MCF 10A (cell line): ENCODE measurements around the gene ARHGEF7. TPM values are rescaled to one million over a fixed set of nuclear protein-coding genes. Genes with fewer than 3 reads are reported as not detected.

ENCODE experiments used
- BruUV-seq: library from RNA; stranded (reverse); fragments of 400-500 nt; replicated peaks from 2 replicates; lab custom pipeline; 2021; lab: Mats Ljungman, UMichigan
- CTCF ChIA-PET: fragments of 300-600 bp; sonication (Branson Sonifier 250); formaldehyde crosslinking; extraction: SDS; loops from one replicate; lab custom pipeline; 2021; ENCODE audit warnings: antibody characterized with exemption, inconsistent platforms; lab: Yijun Ruan, JAX
- POLR2A ChIA-PET: fragments of 300-600, 350-650 bp; sonication (Branson Sonifier 250); formaldehyde crosslinking; extraction: SDS; loops from one replicate; lab custom pipeline; 2020; ENCODE audit warnings: antibody characterized with exemption, inconsistent platforms; lab: Yijun Ruan, JAX
- DNase-seq: peaks from one replicate; pipeline ENCODE4 v3.0.0-alpha.2; 2018; ENCODE audit not compliant: unreplicated experiment
- H3K27ac Mint-ChIP-seq: one replicate; pipeline ENCODE4 v1.8.0; 2022; ENCODE audit warnings: mild to moderate bottlenecking, low read depth, mixed read lengths; ENCODE audit not compliant: unreplicated experiment
- H3K27me3 Mint-ChIP-seq: one replicate; pipeline ENCODE4 v1.8.0; 2022; ENCODE audit warnings: mixed read lengths; ENCODE audit not compliant: insufficient read depth, unreplicated experiment
- H3K36me3 Mint-ChIP-seq: one replicate; pipeline ENCODE4 v1.8.0; 2022; ENCODE audit warnings: mild to moderate bottlenecking, moderate library complexity, mixed read lengths; ENCODE audit not compliant: insufficient read depth, unreplicated experiment
- H3K4me1 Mint-ChIP-seq: one replicate; pipeline ENCODE4 v1.8.0; 2022; ENCODE audit warnings: mixed read lengths; ENCODE audit not compliant: insufficient read depth, unreplicated experiment
- H3K4me3 Mint-ChIP-seq: one replicate; pipeline ENCODE4 v1.8.0; 2022; ENCODE audit warnings: mild to moderate bottlenecking, moderate library complexity, mixed read lengths; ENCODE audit not compliant: unreplicated experiment
- H3K9me3 Mint-ChIP-seq: one replicate; pipeline ENCODE4 v1.8.0; 2022; ENCODE audit warnings: mixed read lengths; ENCODE audit not compliant: unreplicated experiment
- intact Hi-C: fragments of 100-400 bp; cut with micrococcal nuclease; formaldehyde crosslinking; loops from 2 replicates; pipeline ENCODE4 v1.14.1; 2022
- total RNA-seq: library from RNA; stranded (reverse); gene quantifications from 2 replicates; pipeline ENCODE4 v1.2.3, GENCODE V29; 2022
- TF ChIP-seq, protein P1 (sequence below): fragments of 200-600 bp; IDR thresholded peaks from one replicate; pipeline ENCODE4 v1.8.0; 2022; ENCODE audit warnings: antibody characterized with exemption, mild to moderate bottlenecking; ENCODE audit not compliant: unreplicated experiment

Gene ARHGEF7
- total RNA-seq, 1 experiment from 2014 or later: 43.5 TPM

DNA sequence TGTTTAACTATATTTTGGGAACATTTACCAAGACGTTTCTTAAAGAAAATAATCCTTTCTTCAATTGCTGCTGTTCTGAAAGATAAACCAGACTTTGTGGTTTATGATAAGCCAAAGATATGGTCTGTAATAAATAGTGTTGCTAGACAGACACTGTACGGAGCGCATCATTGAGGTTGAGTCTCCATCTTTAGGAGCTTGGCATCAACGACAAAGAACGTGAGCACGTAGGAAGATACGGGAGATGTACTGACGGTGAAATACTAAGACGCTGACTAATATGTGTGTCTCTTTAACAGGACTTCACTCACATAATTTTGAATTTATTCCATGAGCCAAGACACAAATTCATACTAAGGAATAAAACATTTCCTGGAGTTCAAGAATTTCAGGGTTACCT lies 221.6 kb downstream of the ARHGEF7 start:
- peaks cover 20% of the 10 kb centered on the region for H3K27me3 Mint-ChIP-seq
- TF ChIP-seq, protein P1, sequence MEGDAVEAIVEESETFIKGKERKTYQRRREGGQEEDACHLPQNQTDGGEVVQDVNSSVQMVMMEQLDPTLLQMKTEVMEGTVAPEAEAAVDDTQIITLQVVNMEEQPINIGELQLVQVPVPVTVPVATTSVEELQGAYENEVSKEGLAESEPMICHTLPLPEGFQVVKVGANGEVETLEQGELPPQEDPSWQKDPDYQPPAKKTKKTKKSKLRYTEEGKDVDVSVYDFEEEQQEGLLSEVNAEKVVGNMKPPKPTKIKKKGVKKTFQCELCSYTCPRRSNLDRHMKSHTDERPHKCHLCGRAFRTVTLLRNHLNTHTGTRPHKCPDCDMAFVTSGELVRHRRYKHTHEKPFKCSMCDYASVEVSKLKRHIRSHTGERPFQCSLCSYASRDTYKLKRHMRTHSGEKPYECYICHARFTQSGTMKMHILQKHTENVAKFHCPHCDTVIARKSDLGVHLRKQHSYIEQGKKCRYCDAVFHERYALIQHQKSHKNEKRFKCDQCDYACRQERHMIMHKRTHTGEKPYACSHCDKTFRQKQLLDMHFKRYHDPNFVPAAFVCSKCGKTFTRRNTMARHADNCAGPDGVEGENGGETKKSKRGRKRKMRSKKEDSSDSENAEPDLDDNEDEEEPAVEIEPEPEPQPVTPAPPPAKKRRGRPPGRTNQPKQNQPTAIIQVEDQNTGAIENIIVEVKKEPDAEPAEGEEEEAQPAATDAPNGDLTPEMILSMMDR: no peak
- H3K27ac Mint-ChIP-seq: no peak overlapping the region
- ChIA-PET CTCF (interaction anchor here (0.6 kb wide), 1 partner anchor 78 kb away, joined by 3 read pairs; no protein-coding TSS in a partner anchor), POLR2A (no interaction called here)
- DNase-seq: no peak
- no peak overlapping the region for H3K4me3 Mint-ChIP-seq
- intact Hi-C loops: no loop called here
- H3K4me1 Mint-ChIP-seq: peaks cover 6% of the 10 kb centered on the region
- no TSS peak for BruUV-seq
- peaks cover 15% of the 10 kb centered on the region for H3K9me3 Mint-ChIP-seq
- no peaks in the 10 kb centered on the region for H3K36me3 Mint-ChIP-seq

DNA sequence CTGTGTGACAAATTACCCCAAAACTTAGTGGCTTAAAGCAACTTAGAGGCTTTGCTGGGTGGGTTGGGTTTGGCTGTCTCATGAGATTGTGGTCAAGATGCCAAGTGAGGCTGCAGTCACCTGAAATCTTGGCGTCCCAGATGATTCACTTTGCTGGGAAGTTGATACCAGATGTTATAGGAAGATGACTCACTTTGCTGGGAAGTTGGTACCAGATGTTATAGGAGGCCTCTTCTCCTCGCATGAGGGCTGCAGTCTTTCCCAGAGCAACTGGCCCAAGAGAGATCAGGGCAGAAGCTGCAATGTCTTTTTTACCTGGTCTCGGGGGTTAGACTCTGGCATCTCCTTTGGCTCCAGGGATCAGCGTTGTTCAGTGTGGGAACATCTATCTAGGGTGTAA lies 222.1 kb downstream of the ARHGEF7 start:
- no TSS peak for BruUV-seq
- Mint-ChIP-seq H3K9me3 (peaks cover 15% of the 10 kb centered on the region), H3K36me3 (no peaks in the 10 kb centered on the region), H3K27me3 (peaks cover 15% of the 10 kb centered on the region), H3K4me3 (no peak overlapping the region), H3K27ac (no peak overlapping the region), H3K4me1 (peaks cover 6% of the 10 kb centered on the region)
- intact Hi-C loops: no loop called here
- ChIA-PET POLR2A (no interaction called here), CTCF (interaction anchor here (0.6 kb wide), 1 partner anchor 78 kb away, joined by 3 read pairs; no protein-coding TSS in a partner anchor)
- TF ChIP-seq, protein P1: no peak
- DNase-seq: peak; percentile 75

DNA sequence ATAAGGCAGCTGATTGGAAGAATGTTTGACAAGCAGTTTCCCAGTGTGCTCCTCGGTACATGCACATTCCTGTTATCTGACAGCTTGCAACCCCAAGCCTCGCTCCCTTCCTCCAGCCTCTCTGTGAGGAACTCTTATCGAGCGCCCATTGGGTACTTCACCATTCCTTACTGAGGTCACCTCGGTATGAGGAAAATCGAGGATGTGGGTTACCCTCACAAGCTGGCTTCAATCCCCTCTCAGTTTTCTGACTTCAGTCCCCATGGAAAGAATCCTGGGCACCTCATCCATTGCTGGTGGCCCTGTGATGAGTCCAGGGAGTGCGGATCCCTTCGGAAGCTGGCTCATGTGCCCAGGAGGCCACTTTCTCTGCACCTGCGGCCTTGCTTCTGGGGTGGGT lies 222.6 kb downstream of the ARHGEF7 start:
- intact Hi-C loops: no loop called here
- no peak overlapping the region for H3K27ac Mint-ChIP-seq
- POLR2A ChIA-PET: no interaction called here
- no peak overlapping the region for H3K4me3 Mint-ChIP-seq
- no TSS peak for BruUV-seq
- peaks cover 10% of the 10 kb centered on the region for H3K27me3 Mint-ChIP-seq
- H3K4me1 Mint-ChIP-seq: peaks cover 6% of the 10 kb centered on the region
- DNase-seq: no peak
- TF ChIP-seq, protein P1: no peak
- peaks cover 13% of the 10 kb centered on the region for H3K9me3 Mint-ChIP-seq
- no peaks in the 10 kb centered on the region for H3K36me3 Mint-ChIP-seq
- CTCF ChIA-PET: no interaction called here

DNA sequence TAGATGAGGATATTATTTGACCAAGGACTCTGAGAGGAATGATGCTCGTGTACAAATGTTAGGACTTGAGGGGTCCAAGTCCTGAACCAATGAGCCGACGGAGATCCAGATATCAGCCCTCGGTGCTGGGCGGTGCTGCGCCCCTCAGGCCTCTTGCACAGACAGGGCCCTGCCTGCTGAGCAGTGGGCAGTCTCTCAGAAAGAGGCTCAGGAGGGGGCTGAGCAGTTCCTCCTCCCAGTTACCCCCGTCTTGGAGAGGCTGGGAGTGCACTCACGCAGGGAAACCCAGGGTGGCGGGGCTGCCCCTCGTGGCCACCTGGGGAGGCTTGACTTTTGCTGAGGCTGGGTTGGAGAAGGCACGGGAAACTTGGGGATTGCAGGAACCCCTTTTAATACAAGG lies 223.7 kb downstream of the ARHGEF7 start:
- no peak for DNase-seq
- H3K27me3 Mint-ChIP-seq: no peaks in the 10 kb centered on the region
- CTCF ChIA-PET: no interaction called here
- TF ChIP-seq, protein P1: no peak
- no TSS peak for BruUV-seq
- no peak overlapping the region for H3K4me3 Mint-ChIP-seq
- H3K4me1 Mint-ChIP-seq: peaks cover 6% of the 10 kb centered on the region
- intact Hi-C loops: no loop called here
- POLR2A ChIA-PET: no interaction called here
- H3K27ac Mint-ChIP-seq: no peak overlapping the region
- peaks cover 6% of the 10 kb centered on the region for H3K36me3 Mint-ChIP-seq
- peaks cover 7% of the 10 kb centered on the region for H3K9me3 Mint-ChIP-seq
